ENCODE data around the gene LONP1.

- TF ChIP-seq POLR2A (IDR thresholded peaks at IDR 0.05; ENCODE audit: low read depth, low read length) (no peak; the same call in 1 of the 2 replicates), POLR2AphosphoS5 (IDR thresholded peaks at IDR 0.05; ENCODE audit: low read depth, low read length) (no peak), TAF1 (IDR thresholded peaks at IDR 0.05; ENCODE audit: borderline replicate concordance, low read depth, low read length) (no peak)
These were observed 43.7 kb downstream of the LONP1 start for GRCh38 chr19:5676105-5676771.

All from GM12892 (cell line).